ENCODE results near the gene PIK3AP1.
"Not testable (repeated sequence)": the region's sequence is repeated elsewhere in the genome, so short reads cannot be mapped to it uniquely, and the experiment has no call there.

The PIK3AP1 gene

DNA sequence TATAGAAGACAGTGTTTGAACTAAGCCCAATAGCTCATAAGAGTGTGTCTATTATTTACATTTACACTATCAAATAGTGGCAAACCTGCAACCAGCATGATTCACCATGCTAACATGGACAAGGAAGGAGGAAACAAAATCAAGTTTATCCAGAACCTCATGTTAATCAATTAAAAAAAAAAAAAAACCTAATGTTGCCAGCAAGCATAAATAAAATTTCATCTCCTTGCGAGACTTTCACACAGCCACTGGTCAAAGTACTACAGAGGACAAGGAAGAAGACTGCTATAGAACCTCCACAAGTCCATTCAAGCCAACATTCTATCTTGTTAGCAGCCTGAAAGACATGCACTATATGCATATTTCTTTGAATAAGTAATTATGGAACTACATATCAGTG is 143.2 kb downstream of the PIK3AP1 start:
- no peak for DNase-seq (ENCODE audit: low spot score)

GRCh38 chr10:96576277-96576980 is 143.9 kb downstream of the PIK3AP1 start:
- no peak for DNase-seq (ENCODE audit: low spot score)

GRCh38 chr10:96574564-96574963 is 145.8 kb downstream of the PIK3AP1 start:
- not testable (repeated sequence) for DNase-seq (ENCODE audit: low spot score)

- no peak for DNase-seq (ENCODE audit: low spot score)
These were observed 147.3 kb downstream of the PIK3AP1 start for GRCh38 chr10:96573036-96573435.

- no peak for DNase-seq (ENCODE audit: low spot score)
These were observed 149.0 kb downstream of the PIK3AP1 start for GRCh38 chr10:96570983-96571964.

- DNase-seq (ENCODE audit: low spot score) = no peak
These were observed 149.8 kb downstream of the PIK3AP1 start for GRCh38 chr10:96570511-96570910.

- no peak for DNase-seq (ENCODE audit: low spot score)
These were observed 151.9 kb downstream of the PIK3AP1 start for GRCh38 chr10:96568402-96568801.

DNA sequence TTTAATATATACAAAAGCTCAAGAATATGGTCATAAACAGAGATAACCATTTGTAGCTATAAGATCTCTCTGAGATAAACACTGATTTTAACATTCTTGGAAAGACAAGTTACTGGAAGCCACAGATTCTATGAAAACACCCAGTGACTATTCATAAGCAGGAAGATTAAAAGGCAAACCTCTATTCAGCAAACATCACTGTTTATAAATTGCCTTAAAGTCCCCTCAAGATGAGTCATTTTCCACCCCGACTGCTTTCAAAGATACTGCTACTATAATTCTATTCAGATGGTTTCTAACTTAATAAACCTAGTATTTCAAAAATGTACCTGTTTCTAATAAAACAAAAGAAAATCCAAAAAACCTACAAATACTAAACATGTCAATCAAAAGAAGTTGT is 154.5 kb downstream of the PIK3AP1 start:
- peak; percentile 62 for DNase-seq (ENCODE audit: low spot score)

DNA sequence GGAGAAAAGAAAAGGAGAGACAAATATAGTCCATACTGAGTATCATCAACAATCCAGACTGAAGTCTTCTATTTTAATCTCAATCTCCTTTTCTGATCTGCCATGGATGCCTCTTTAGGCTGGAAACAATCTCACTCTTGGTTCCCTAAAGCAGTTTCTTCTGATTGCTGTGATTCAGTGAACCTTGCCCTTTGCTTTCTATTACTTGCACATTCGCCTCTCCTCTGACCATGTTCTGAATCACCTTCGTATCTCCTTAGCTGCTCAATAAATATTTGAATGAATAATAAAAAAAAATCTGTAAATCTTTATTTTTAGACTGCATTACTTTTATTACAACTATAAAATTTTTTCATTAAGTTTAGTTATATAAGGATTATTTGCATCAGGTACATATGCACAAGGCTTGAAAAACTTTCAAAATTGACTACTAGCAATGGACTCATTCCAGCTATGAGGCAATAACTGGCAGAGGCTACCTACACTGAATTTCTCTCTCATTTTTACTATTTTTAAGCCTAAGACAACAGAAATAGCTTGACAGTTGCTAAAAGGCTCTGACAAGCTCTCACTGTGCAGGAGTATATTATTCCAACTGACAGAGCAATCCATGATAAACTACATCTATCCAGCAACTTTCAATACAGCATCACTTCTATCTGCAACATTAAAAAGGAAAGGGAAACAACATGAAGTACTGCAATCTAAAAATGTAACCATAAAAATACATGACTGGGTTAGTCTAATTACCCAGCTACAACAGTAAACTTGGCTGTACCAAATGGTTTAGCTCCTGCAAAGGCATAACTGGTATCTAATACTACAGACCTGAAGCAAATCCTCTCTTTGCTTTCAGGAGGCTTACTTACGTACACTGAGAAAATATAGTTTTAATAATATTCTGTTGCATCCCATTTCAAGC is 159.1 kb downstream of the PIK3AP1 start:
- DNase-seq (ENCODE audit: low spot score) = no peak

- DNase-seq (ENCODE audit: low spot score) = no peak
These were observed 159.8 kb downstream of the PIK3AP1 start for GRCh38 chr10:96560489-96560888.

- DNase-seq (ENCODE audit: low spot score) = no peak
These were observed 164.3 kb downstream of the PIK3AP1 start for GRCh38 chr10:96556003-96556402.

GRCh38 chr10:96555330-96555729 is 165.0 kb downstream of the PIK3AP1 start:
- DNase-seq (ENCODE audit: low spot score) = no peak

DNA sequence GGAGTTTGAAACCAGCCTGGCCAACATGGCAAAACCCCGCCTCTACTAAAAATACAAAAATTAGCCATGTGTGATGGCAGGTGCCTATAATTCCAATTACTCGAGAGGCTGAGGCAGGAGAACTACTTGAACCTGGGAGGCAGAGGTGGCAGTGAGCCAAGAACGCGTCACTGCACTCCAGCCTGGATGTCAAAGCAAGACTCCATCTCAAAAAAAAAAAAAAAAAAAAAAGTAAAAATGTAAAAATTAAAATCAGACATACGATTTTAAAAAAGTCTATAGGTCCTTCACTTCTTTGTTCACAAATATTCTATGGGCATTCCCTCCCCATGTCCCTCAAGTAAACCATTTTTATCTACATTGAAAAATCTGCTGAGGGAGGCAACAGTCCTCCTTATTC is 171.7 kb downstream of the PIK3AP1 start:
- DNase-seq (ENCODE audit: low spot score) = no peak

DNA sequence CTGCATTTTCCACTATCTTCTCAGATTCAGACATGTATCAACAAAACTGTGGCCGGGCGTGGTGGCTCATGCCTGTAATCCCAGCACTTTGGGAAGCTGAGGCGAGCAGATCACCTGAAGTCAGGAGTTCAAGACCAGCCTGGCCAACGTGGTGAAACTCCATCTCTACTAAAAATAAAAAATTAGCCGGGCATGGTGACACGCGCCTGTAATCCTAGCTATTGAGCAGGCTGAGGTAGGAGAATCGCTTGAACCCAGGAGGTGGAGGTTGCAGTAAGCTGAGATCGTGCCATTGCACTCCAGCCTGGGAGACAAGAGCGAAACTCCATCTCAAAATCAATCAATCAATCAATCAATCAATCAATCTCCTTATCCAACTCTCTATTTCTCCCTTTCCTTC is 174.8 kb downstream of the PIK3AP1 start:
- DNase-seq (ENCODE audit: low spot score) = not testable (repeated sequence)
